ENCODE results near the gene IFFO2. TPM values are rescaled to one million over a fixed set of nuclear protein-coding genes. Genes with fewer than 3 reads are reported as not detected.

Gene IFFO2
- total RNA-seq, 2 donors from 2014 or later: 2.3 to 14.0 TPM

DNA sequence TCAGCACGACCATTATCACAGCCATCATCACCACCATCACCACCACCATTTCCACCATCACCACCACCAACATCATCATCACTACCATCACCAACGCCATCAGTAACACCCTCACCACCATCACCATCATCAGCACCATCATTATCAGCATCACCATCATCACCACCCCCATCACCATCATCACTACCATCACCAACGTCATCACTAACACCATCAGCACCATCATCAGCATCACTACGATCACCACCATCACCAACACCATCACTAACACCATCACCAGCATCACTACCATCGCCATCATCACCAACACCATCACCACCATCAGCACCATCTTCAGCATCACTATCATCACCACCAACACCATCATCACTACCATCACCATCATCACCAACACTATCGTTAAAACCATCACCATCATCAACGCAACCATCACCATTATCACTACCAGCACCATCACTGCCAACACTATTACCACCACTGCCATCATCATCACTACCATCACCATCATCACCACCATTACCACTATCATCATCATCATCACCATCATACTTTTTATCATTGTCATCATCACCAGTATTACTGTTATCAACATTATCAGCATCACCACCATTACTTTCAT lies 98.3 kb downstream of the IFFO2 start:
- DNase-seq (ENCODE audit: low spot score): no peak

DNA sequence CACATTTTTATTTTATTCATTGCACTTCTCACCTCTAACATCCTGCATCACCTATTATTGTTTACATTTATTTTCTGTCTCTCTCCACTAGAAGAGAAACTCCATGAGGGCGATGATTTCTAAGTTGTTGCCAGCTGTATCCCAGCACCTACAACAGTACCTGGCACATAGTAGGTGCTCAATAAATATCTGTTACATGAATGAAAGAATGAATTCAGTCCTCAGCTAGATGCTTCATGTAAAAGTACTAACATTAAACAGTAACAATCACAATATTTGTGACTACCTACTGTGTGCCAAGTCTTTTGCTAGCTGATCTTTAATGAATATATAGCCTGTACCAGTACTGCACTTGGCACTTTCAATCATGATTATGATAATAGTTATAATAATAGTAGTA lies 100.0 kb downstream of the IFFO2 start:
- Histone ChIP-seq H3K27ac (no peak overlapping the region), H3K27me3 (no peaks in the 10 kb centered on the region), H3K4me1 (no peaks in the 10 kb centered on the region), H3K36me3 (no peaks in the 10 kb centered on the region), H3K9me3 (no peaks in the 10 kb centered on the region), H3K4me3 (no peak overlapping the region)
- TF ChIP-seq, protein P1, sequence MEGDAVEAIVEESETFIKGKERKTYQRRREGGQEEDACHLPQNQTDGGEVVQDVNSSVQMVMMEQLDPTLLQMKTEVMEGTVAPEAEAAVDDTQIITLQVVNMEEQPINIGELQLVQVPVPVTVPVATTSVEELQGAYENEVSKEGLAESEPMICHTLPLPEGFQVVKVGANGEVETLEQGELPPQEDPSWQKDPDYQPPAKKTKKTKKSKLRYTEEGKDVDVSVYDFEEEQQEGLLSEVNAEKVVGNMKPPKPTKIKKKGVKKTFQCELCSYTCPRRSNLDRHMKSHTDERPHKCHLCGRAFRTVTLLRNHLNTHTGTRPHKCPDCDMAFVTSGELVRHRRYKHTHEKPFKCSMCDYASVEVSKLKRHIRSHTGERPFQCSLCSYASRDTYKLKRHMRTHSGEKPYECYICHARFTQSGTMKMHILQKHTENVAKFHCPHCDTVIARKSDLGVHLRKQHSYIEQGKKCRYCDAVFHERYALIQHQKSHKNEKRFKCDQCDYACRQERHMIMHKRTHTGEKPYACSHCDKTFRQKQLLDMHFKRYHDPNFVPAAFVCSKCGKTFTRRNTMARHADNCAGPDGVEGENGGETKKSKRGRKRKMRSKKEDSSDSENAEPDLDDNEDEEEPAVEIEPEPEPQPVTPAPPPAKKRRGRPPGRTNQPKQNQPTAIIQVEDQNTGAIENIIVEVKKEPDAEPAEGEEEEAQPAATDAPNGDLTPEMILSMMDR (IDR thresholded peaks at IDR 0.05): no peak
- DNase-seq (ENCODE audit: low spot score): no peak

More for the DNA sequence above, 98.3 kb downstream of the IFFO2 start:
- no peaks in the 10 kb centered on the region for H3K27me3 ChIP-seq
- TF ChIP-seq, protein P1 (IDR thresholded peaks at IDR 0.05): no peak
- H3K27ac ChIP-seq: no peak overlapping the region
- H3K9me3 ChIP-seq: no peaks in the 10 kb centered on the region
- H3K4me1 ChIP-seq: no peaks in the 10 kb centered on the region
- H3K36me3 ChIP-seq: no peaks in the 10 kb centered on the region
- no peak overlapping the region for H3K4me3 ChIP-seq

DNA sequence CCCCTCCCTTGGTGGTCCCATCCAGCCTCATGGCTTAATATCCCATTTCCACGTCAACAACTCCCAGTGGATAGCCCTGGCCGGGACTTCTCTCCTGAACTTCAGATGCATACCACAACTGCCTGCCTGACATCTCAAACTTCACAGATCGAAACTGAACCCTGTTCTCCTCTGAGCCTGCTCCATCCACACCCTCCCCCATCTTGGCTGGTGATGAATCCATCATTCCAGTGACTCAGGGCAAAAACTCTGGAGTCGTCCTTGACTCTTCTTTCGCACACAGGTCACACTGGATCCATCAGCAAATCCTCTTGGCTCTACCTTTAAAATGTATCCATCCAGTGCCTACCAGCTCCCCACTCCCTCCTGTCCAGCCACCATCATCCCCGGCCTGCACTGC lies 100.9 kb downstream of the IFFO2 start:
- Histone ChIP-seq H3K4me1 (no peaks in the 10 kb centered on the region), H3K27ac (no peak overlapping the region), H3K4me3 (no peak overlapping the region), H3K27me3 (no peaks in the 10 kb centered on the region), H3K9me3 (no peaks in the 10 kb centered on the region), H3K36me3 (no peaks in the 10 kb centered on the region)
- TF ChIP-seq, protein P1 (IDR thresholded peaks at IDR 0.05): no peak
- DNase-seq (ENCODE audit: low spot score): no peak

DNA sequence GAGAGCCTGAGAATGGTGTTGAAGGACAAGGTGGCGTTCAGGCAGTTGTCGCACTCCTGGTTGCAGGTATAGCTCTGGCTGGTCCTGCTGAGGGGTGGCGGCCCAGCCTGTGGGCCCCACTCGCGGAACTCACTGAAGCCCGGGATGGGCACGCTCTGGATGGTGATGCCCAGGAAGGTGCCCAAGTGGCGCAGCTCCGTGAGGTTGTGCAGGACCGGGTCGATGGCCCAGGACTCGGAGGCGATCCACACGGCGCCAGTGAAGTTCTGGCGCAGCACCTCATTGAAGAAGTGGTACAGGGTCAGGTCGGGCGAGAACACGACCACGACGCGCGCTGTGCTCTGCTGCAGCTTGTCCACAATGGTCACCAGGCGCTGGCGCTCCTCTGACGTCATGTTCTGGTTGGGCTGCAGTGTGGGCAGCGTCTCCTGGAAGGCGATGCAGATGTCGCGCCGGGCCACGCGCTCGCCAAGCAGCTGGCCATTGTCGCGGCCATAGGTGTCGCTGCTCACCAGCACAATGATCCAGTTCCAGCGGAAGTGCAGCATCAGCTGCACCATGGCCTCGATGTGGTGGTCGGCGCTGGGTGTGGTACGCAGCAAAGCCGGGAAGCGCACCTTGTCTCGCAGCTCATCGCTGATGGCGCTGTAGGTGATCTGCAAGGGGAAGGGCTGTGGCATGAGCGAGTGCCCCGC lies 102.0 kb downstream of the IFFO2 start:
- no peaks in the 10 kb centered on the region for H3K27me3 ChIP-seq
- no peak for DNase-seq (ENCODE audit: low spot score)
- H3K4me1 ChIP-seq: no peaks in the 10 kb centered on the region
- H3K9me3 ChIP-seq: no peaks in the 10 kb centered on the region
- no peak overlapping the region for H3K4me3 ChIP-seq
- H3K36me3 ChIP-seq: no peaks in the 10 kb centered on the region
- TF ChIP-seq, protein P1 (IDR thresholded peaks at IDR 0.05): no peak
- H3K27ac ChIP-seq: no peak overlapping the region

MicroRNA genes within 50 kb of the gene (microRNA counts, 767-probe panel; counts per million panel counts)
- microRNA hsa-miR-1290: 0 to 2,162 counts per million in 2 donors

Small RNAs within 50 kb of the gene (microRNA-seq; reads per million reads assigned to microRNA genes)
- gene MIR1290 (ENCODE audit: borderline number of aligned reads in 2 of 2, borderline replicate concordance in 1 of 2) (0 reads per million in 2 donors), gene MIR4695 (ENCODE audit: borderline number of aligned reads in 2 of 2, borderline replicate concordance in 1 of 2) (0 reads per million in 2 donors)

Other genes starting within 250 kb of the IFFO2 start
- gene TAS1R2, start 97.0 kb downstream of the IFFO2 start, total RNA-seq: not detected
- gene ALDH4A1, start 54.1 kb downstream of the IFFO2 start, total RNA-seq: 10 to 100 TPM; 22.6 to 27.3 TPM

Data from right atrium auricular region (tissue), 2 donors.